Astrocyte of the spinal cord (primary cell): ENCODE measurements around the gene PRKG1.
"Not testable (repeated sequence)": the region's sequence is repeated elsewhere in the genome, so short reads cannot be mapped to it uniquely, and the experiment has no call there.

Source experiments
- DNase-seq: peaks from one replicate; pipeline ENCODE4 v3.0.0; 2011; ENCODE audit warnings: low read depth, low spot score
- H3K4me3 ChIP-seq: 2 replicates; pipeline ENCODE4 v1.5.1; 2011; ENCODE audit warnings: low read depth, mild to moderate bottlenecking, low read length, moderate library complexity
- CTCF ChIP-seq: IDR thresholded peaks from 2 replicates; pipeline ENCODE4 v1.5.1; 2012; ENCODE audit warnings: low read depth, mild to moderate bottlenecking, low read length, inconsistent platforms
- in situ Hi-C: cut with HindIII; loops from 2 replicates; pipeline ENCODE4 v1.10.0; 2017; ENCODE audit warnings: low sequenced_read_pairs

PRKG1 gene

GRCh38 chr10:51272555-51272954 is 198.3 kb downstream of the PRKG1 start:
- TF ChIP-seq CTCF = no peak
- in situ Hi-C loops = no loop called here
- no peak for DNase-seq
- no peak overlapping the region for H3K4me3 ChIP-seq

DNA sequence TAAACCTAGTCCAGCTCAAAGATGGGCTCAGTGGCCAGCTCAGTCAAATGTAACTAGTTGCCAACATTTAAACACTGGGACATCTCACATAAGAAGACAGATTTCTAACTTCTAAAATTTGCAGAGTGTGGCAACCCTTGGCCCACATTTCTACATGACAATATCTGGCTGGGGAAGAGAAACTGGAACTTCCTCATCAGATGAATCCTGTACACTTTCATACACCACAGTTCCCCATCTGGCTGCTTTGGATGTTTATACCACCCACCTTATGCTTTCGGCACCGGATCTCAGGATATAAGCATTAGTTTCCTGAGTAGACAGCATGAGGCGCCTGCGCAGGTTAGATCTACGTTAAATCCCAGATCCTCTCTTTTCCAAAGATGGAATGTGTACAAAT is 199.3 kb downstream of the PRKG1 start:
- in situ Hi-C loops = no loop called here
- DNase-seq = no peak
- no peak overlapping the region for H3K4me3 ChIP-seq

GRCh38 chr10:51276097-51276496 is 201.8 kb downstream of the PRKG1 start:
- DNase-seq, H3K4me3 ChIP-seq, in situ Hi-C loops: not testable (repeated sequence)

More for the DNA sequence above, 199.3 kb downstream of the PRKG1 start:
- TF ChIP-seq CTCF = no peak

DNA sequence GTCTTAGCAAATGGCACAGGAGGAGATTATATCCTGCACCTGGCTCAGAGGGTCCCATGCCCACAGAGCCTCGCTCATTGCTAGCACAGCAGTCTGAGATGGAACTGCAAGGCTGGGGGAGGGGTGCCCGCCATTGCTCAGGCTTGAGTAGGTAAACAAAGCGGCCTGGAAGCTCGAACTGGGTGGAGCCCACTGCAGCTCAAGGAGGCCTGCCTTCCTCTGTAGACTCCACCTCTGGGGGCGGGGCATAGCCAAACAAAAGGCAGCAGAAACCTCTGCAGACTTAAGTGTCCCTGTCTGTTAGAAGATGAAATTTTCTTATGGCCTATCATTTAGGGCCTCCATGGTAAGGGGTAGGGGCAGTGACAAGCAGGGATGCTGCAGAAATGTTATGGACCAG is 207.1 kb downstream of the PRKG1 start:
- in situ Hi-C loops, DNase-seq, H3K4me3 ChIP-seq: not testable (repeated sequence)

DNA sequence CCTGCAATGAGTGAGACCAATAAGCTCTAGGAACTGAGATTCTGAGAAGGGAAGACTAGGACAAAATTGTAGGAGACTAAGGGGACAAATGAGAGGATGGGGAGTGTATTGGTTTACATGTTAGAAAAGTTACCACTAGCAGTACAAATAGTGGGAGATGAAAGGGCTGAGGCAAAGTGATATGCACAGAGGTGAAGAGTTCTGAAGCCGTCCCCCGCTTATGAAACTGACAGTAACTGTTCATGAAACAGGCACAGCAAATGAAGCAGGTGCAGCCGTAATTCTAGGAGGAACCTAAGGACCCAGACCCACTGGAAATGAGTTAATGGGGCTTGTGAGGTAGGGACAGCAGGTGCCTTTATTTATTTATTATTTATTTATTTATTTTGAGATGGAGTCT is 211.3 kb downstream of the PRKG1 start:
- no peak for DNase-seq
- no peak for TF ChIP-seq CTCF
- in situ Hi-C loops = no loop called here
- H3K4me3 ChIP-seq = no peak overlapping the region

DNA sequence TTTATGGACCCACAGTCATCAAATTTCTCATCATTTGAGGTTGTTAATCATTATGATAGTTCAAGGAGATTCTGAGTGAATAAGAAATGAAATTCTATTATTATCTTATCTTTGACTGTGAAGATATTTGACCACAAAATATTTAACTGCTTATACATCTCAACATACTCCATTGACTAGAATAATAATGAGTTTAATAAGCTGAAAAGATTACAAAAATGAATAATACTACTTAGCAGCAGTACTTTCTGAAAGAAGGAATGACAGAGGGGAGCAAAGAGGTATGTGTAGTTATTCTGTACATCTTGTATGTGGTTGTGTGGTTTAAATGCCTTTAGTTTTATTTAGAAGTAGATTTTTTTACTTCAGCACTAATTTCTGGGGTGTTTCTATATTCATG is 214.2 kb downstream of the PRKG1 start:
- H3K4me3 ChIP-seq = no peak overlapping the region
- TF ChIP-seq CTCF = no peak
- in situ Hi-C loops = no loop called here
- no peak for DNase-seq

DNA sequence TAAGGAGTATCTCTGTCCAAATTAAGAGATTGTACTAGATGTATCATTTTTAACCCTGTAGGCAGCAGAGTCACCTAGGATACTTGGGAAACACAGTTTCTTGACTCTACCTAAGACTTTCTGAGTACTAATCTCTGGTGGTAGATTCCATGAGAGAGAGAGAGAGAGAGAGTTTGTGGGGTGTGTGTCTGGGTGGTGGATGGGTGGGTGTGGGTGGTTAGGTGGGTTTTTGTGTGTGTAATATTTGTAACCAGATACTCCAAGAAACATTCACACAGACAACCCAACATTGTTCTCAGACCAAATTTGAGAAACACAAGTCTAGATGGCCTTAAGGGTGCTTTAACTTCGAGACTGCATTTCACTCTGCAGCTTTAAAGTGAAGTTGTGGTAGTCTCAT is 215.2 kb downstream of the PRKG1 start:
- no peak for TF ChIP-seq CTCF

DNA sequence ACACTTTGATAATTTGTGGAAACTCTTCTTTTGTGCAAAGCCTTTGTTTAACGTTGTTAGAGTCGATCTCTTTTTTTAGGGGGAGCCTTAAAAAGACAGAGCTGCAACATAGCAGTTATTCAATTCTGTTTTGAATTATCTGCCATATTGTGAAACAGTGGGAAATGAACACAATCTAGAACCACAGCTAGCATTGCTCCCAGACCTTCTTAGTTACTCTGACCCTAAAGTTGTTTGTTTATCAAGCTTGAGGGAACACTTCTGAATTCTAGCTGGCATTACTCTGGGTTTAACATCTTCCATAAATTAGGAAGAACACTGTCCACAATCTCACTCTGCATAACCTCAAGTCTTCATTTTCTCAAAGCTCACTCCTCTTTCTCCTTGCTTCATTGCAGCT is 217.7 kb downstream of the PRKG1 start:
- no peak for TF ChIP-seq CTCF
- in situ Hi-C loops = no loop called here
- H3K4me3 ChIP-seq = no peak overlapping the region
- no peak for DNase-seq

More for the DNA sequence above, 215.2 kb downstream of the PRKG1 start:
- DNase-seq = no peak
- no peak overlapping the region for H3K4me3 ChIP-seq
- in situ Hi-C loops = no loop called here
